Measurements from ENCODE around the gene ASS1.

Gene ASS1

DNA sequence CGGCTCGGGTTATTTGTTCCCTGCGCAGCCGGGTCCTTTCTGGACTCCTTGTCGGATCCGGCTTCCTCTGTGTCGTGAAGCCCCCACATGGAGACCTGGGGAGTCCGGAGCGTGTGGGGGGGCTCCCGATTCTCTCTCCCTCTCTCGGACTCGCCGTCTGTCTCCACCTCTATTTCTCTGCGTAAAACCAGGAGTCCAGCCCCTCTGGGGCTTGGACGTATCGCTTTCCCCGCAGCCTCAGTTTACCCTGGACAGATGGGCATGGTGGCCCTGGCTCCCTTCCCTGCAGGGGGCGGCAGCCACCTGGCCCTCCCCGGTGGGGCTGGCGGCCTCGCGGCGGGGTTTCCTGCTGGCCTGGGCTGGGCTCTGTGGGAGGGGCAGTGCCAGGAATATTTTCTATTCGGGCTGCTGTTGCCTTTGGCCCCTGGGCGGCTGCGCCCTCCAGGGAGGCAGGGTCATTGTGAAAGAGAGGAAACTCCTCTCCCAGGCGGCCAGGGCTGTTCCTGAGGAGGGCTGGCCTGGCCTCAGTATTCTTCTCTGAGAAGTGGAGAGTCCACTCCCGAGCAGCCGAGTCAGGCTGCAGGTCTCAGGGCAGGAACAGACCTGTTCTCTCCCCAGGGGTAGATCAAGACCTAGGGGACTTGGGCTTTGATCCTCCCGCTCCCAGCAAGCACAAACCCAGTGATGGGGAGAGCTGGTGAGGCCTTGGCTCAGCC lies 665 bp downstream of the ASS1 start (continued):
- TF ChIP-seq ZBTB8A (tag by site-specific recombination; IDR thresholded peaks at IDR 0.05) (peak; percentile 93), KLF9 (tag by site-specific recombination; IDR thresholded peaks at IDR 0.05; ENCODE audit: low read depth) (peak; percentile 27), ZXDB (tag by site-specific recombination; IDR thresholded peaks at IDR 0.05) (peak; percentile 78), WT1 (tag by site-specific recombination; IDR thresholded peaks at IDR 0.05) (peak; percentile 69), ZSCAN16 (tag by site-specific recombination; IDR thresholded peaks at IDR 0.05) (no peak), ZFP37 (tag by site-specific recombination; IDR thresholded peaks at IDR 0.05) (no peak), ZNF544 (tag by site-specific recombination; IDR thresholded peaks at IDR 0.05) (no peak)
- TF ChIP-seq, protein P1, sequence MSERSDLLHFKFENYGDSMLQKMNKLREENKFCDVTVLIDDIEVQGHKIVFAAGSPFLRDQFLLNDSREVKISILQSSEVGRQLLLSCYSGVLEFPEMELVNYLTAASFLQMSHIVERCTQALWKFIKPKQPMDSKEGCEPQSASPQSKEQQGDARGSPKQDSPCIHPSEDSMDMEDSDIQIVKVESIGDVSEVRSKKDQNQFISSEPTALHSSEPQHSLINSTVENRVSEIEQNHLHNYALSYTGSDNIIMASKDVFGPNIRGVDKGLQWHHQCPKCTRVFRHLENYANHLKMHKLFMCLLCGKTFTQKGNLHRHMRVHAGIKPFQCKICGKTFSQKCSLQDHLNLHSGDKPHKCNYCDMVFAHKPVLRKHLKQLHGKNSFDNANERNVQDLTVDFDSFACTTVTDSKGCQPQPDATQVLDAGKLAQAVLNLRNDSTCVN (tag by site-specific recombination; optimal IDR thresholded peaks at IDR 0.05), result no peak
- TF ChIP-seq, protein P2, sequence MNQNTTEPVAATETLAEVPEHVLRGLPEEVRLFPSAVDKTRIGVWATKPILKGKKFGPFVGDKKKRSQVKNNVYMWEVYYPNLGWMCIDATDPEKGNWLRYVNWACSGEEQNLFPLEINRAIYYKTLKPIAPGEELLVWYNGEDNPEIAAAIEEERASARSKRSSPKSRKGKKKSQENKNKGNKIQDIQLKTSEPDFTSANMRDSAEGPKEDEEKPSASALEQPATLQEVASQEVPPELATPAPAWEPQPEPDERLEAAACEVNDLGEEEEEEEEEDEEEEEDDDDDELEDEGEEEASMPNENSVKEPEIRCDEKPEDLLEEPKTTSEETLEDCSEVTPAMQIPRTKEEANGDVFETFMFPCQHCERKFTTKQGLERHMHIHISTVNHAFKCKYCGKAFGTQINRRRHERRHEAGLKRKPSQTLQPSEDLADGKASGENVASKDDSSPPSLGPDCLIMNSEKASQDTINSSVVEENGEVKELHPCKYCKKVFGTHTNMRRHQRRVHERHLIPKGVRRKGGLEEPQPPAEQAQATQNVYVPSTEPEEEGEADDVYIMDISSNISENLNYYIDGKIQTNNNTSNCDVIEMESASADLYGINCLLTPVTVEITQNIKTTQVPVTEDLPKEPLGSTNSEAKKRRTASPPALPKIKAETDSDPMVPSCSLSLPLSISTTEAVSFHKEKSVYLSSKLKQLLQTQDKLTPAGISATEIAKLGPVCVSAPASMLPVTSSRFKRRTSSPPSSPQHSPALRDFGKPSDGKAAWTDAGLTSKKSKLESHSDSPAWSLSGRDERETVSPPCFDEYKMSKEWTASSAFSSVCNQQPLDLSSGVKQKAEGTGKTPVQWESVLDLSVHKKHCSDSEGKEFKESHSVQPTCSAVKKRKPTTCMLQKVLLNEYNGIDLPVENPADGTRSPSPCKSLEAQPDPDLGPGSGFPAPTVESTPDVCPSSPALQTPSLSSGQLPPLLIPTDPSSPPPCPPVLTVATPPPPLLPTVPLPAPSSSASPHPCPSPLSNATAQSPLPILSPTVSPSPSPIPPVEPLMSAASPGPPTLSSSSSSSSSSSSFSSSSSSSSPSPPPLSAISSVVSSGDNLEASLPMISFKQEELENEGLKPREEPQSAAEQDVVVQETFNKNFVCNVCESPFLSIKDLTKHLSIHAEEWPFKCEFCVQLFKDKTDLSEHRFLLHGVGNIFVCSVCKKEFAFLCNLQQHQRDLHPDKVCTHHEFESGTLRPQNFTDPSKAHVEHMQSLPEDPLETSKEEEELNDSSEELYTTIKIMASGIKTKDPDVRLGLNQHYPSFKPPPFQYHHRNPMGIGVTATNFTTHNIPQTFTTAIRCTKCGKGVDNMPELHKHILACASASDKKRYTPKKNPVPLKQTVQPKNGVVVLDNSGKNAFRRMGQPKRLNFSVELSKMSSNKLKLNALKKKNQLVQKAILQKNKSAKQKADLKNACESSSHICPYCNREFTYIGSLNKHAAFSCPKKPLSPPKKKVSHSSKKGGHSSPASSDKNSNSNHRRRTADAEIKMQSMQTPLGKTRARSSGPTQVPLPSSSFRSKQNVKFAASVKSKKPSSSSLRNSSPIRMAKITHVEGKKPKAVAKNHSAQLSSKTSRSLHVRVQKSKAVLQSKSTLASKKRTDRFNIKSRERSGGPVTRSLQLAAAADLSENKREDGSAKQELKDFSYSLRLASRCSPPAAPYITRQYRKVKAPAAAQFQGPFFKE (tag by site-specific recombination; IDR thresholded peaks at IDR 0.05; ENCODE audit: borderline replicate concordance), result no peak

DNA sequence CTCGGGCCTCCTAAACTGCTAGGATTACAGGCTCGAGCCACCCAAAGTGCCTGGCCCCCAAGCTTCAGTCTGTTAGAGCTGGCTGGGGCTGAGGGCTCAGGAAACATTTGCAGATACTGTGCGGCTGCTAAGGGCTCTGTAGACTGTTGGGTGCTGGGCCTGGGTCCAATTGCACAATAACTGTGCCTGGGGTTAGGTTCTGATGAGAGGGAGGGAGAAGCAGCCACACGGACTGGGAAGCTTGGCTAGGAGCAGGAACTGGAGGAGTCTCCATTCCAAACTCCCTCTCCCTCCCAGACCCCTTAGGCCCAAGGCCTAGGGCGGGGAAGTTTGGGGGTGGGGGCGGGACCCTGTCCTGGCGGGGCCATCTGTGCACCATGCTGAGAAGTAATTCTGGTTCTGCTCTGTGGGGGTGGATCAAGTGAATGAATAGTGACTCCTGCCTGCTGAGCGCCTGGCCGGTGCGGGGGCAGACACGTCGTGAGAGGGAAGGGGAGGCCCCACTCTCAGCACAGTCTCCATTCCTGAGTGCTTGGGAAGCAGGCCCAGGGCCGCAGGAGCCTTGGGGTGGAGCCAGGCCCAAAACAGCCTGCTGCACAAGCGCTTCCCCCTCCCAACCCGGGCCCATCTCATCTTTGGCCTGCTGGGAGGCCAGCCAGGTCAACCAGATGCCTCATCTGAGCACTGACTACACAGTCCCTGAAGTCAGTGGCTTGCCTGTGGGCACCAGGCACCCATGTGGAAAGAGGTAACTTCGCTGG lies 1.5 kb downstream of the ASS1 start:
- H3K9me3 ChIP-seq (ENCODE audit: control insufficient read depth, insufficient read depth, low read depth, low read length), result no peaks in the 10 kb centered on the region
- CTCF ChIA-PET, result interaction anchor here (0.6 to 4.6 kb wide), 7 partner anchors 9 to 552 kb away, joined by 3 to 21 read pairs (median 4); no protein-coding TSS in a partner anchor
- H3K27ac ChIP-seq (ENCODE audit: extremely low read depth, low read depth, low read length), result peak overlapping the region; percentile 57; the same call in 1 of the 2 replicates
- no peaks in the 10 kb centered on the region for H3K36me3 ChIP-seq (ENCODE audit: control insufficient read depth in 2 of 2, insufficient read depth in 1 of 2, low read length in 2 of 2)
- POLR2A ChIA-PET, result interaction anchor here (0.6 to 1.1 kb wide), 4 partner anchors 24 to 382 kb away, joined by 5 to 6 read pairs (median 5); partner anchors contain the start of gene EXOSC2
- H3K4me1 ChIP-seq (ENCODE audit: control insufficient read depth, insufficient read depth, low read length), result peaks cover 5% of the 10 kb centered on the region
- H3K4me3 ChIP-seq (ENCODE audit: low read depth, low read length), result no peak overlapping the region
- TF ChIP-seq RBAK (tag by site-specific recombination; IDR thresholded peaks at IDR 0.05) (no peak), KLF1 (tag by site-specific recombination; IDR thresholded peaks at IDR 0.05) (peak; percentile 17; the same call in 1 of the 2 replicates), KLF8 (tag by site-specific recombination; IDR thresholded peaks at IDR 0.05) (0 out of 2 replicates have a peak, but pooled peaks have one; percentile 14), ZXDB (tag by site-specific recombination; IDR thresholded peaks at IDR 0.05) (no peak), ZNF558 (tag by site-specific recombination; IDR thresholded peaks at IDR 0.05) (no peak), GLIS1 (tag by site-specific recombination; IDR thresholded peaks at IDR 0.05) (peak; percentile 90), ZFP69B (tag by site-specific recombination; IDR thresholded peaks at IDR 0.05) (peak; percentile 93), IKZF3 (tag by site-specific recombination; IDR thresholded peaks at IDR 0.05) (peak; percentile 90), SP3 (tag by site-specific recombination; IDR thresholded peaks at IDR 0.05) (peak; percentile 37), ZNF292 (tag by site-specific recombination; IDR thresholded peaks at IDR 0.05; ENCODE audit: borderline replicate concordance, low read depth) (no peak), ZNF335 (tag by site-specific recombination; conservative IDR thresholded peaks at IDR 0.05) (no peak), ZNF521 (tag by site-specific recombination; IDR thresholded peaks at IDR 0.05) (no peak), ZIC2 (tag by site-specific recombination; IDR thresholded peaks at IDR 0.05) (peak; percentile 97), ZNF501 (tag by site-specific recombination; IDR thresholded peaks at IDR 0.05) (no peak), MEIS1 (CRISPR knock-in tag; IDR thresholded peaks at IDR 0.05; ENCODE audit: borderline replicate concordance) (no peak), EGR2 (tag by site-specific recombination; IDR thresholded peaks at IDR 0.05; ENCODE audit: low read depth) (peak; percentile 90), SP7 (tag by site-specific recombination; IDR thresholded peaks at IDR 0.05) (peak; percentile 85), ZNF837 (tag by site-specific recombination; IDR thresholded peaks at IDR 0.05) (no peak), ZNF707 (tag by site-specific recombination; IDR thresholded peaks at IDR 0.05) (no peak)
- TF ChIP-seq, protein P3, sequence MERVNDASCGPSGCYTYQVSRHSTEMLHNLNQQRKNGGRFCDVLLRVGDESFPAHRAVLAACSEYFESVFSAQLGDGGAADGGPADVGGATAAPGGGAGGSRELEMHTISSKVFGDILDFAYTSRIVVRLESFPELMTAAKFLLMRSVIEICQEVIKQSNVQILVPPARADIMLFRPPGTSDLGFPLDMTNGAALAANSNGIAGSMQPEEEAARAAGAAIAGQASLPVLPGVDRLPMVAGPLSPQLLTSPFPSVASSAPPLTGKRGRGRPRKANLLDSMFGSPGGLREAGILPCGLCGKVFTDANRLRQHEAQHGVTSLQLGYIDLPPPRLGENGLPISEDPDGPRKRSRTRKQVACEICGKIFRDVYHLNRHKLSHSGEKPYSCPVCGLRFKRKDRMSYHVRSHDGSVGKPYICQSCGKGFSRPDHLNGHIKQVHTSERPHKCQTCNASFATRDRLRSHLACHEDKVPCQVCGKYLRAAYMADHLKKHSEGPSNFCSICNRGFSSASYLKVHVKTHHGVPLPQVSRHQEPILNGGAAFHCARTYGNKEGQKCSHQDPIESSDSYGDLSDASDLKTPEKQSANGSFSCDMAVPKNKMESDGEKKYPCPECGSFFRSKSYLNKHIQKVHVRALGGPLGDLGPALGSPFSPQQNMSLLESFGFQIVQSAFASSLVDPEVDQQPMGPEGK (tag by site-specific recombination; IDR thresholded peaks at IDR 0.05), result peak; percentile 74
